ENCODE results near the gene LRIG1. TPM values are rescaled to one million over a fixed set of nuclear protein-coding genes. Genes with fewer than 3 reads are reported as not detected.

LRIG1 gene
- polyA plus RNA-seq, 6 donors from 2014 or later, result 9.8 to 20.7 (median 12.5) TPM

- DNase-seq, result no peak
- Mint-ChIP-seq H3K27me3 (no peaks in the 10 kb centered on the region), H3K4me3 (no peak overlapping the region), H3K9me3 (no peaks in the 10 kb centered on the region), H3K27ac (no peak overlapping the region), H3K4me1 (peaks cover 0 to 7% (median 2%) of the 10 kb centered on the region in 3 donors), H3K36me3 (peaks cover 0 to 7% of the 10 kb centered on the region in 2 donors)
- ATAC-seq (ENCODE audit: low read depth in 2 of 2), result no peak
Measured at GRCh38 chr3:66411961-66412887, 88.6 kb downstream of the LRIG1 start.

- no peak for DNase-seq
- Mint-ChIP-seq H3K4me3 (no peak overlapping the region), H3K4me1 (peaks cover 0 to 7% (median 2%) of the 10 kb centered on the region in 3 donors), H3K36me3 (peaks cover 0 to 7% of the 10 kb centered on the region in 2 donors), H3K27ac (peak overlapping the region in 1 of 6 donors; percentile 87), H3K9me3 (no peaks in the 10 kb centered on the region), H3K27me3 (no peaks in the 10 kb centered on the region)
- no peak for ATAC-seq (ENCODE audit: low read depth in 2 of 2)
Measured at GRCh38 chr3:66411474-66411873, 89.3 kb downstream of the LRIG1 start.

GRCh38 chr3:66410976-66411375 is 89.8 kb downstream of the LRIG1 start:
- peaks cover 0 to 7% (median 2%) of the 10 kb centered on the region in 3 donors for H3K4me1 Mint-ChIP-seq
- H3K4me3 Mint-ChIP-seq, result no peak overlapping the region
- H3K27ac Mint-ChIP-seq, result no peak overlapping the region
- peaks cover 0 to 7% of the 10 kb centered on the region in 2 donors for H3K36me3 Mint-ChIP-seq
- no peaks in the 10 kb centered on the region for H3K27me3 Mint-ChIP-seq
- DNase-seq, result no peak
- no peak for ATAC-seq (ENCODE audit: low read depth in 2 of 2)
- no peaks in the 10 kb centered on the region for H3K9me3 Mint-ChIP-seq

- ATAC-seq (ENCODE audit: low read depth in 2 of 2) (no peak), DNase-seq (no peak)
- Mint-ChIP-seq H3K27ac (peak overlapping the region in 1 of 6 donors; percentile 19), H3K4me3 (no peak overlapping the region), H3K27me3 (no peaks in the 10 kb centered on the region), H3K36me3 (peaks cover 0 to 7% of the 10 kb centered on the region in 2 donors), H3K9me3 (no peaks in the 10 kb centered on the region), H3K4me1 (peaks cover 0 to 7% (median 2%) of the 10 kb centered on the region in 3 donors)
Measured at GRCh38 chr3:66409771-66410754, 90.8 kb downstream of the LRIG1 start.

- Mint-ChIP-seq H3K27ac (peak overlapping the region in 1 of 6 donors; percentile 31), H3K27me3 (no peaks in the 10 kb centered on the region), H3K9me3 (no peaks in the 10 kb centered on the region), H3K4me3 (no peak overlapping the region), H3K4me1 (peaks cover 0 to 7% (median 2%) of the 10 kb centered on the region in 3 donors), H3K36me3 (peaks cover 0 to 7% of the 10 kb centered on the region in 2 donors)
- DNase-seq (peak; percentile 57), ATAC-seq (ENCODE audit: low read depth in 2 of 2) (peak; percentile 83 to 92)
Measured at GRCh38 chr3:66407611-66408218, 93.1 kb downstream of the LRIG1 start.

GRCh38 chr3:66406831-66407610 is 93.8 kb downstream of the LRIG1 start:
- Mint-ChIP-seq H3K36me3 (peaks cover 0 to 7% of the 10 kb centered on the region in 2 donors), H3K9me3 (no peaks in the 10 kb centered on the region), H3K4me3 (no peak overlapping the region), H3K27ac (no peak overlapping the region), H3K4me1 (peaks cover 0 to 7% (median 2%) of the 10 kb centered on the region in 3 donors), H3K27me3 (peaks cover 0 to 2% (median 0%) of the 10 kb centered on the region in 3 donors)
- DNase-seq (no peak), ATAC-seq (ENCODE audit: low read depth in 2 of 2) (no peak)

GRCh38 chr3:66406163-66406562 is 94.7 kb downstream of the LRIG1 start:
- no peak overlapping the region for H3K4me3 Mint-ChIP-seq
- peaks cover 0 to 3% (median 1%) of the 10 kb centered on the region in 3 donors for H3K4me1 Mint-ChIP-seq
- H3K9me3 Mint-ChIP-seq, result no peaks in the 10 kb centered on the region
- no peak overlapping the region for H3K27ac Mint-ChIP-seq
- DNase-seq (no peak), ATAC-seq (ENCODE audit: low read depth in 2 of 2) (no peak)
- H3K27me3 Mint-ChIP-seq, result peaks cover 0 to 5% (median 0%) of the 10 kb centered on the region in 3 donors
- H3K36me3 Mint-ChIP-seq, result peaks cover 0 to under 1% of the 10 kb centered on the region in 2 donors

GRCh38 chr3:66405701-66406091 is 95.1 kb downstream of the LRIG1 start:
- no peaks in the 10 kb centered on the region for H3K9me3 Mint-ChIP-seq
- ATAC-seq (ENCODE audit: low read depth in 2 of 2), result no peak
- peaks cover 0 to 3% (median 3%) of the 10 kb centered on the region in 3 donors for H3K4me1 Mint-ChIP-seq
- H3K4me3 Mint-ChIP-seq, result no peak overlapping the region
- H3K36me3 Mint-ChIP-seq, result no peaks in the 10 kb centered on the region
- no peak for DNase-seq
- H3K27me3 Mint-ChIP-seq, result peaks cover 0 to 5% (median 0%) of the 10 kb centered on the region in 3 donors
- no peak overlapping the region for H3K27ac Mint-ChIP-seq

GRCh38 chr3:66404903-66405700 is 95.7 kb downstream of the LRIG1 start:
- Mint-ChIP-seq H3K27ac (peak overlapping the region in 1 of 6 donors; percentile 63), H3K36me3 (no peaks in the 10 kb centered on the region), H3K27me3 (peaks cover 0 to 5% (median 0%) of the 10 kb centered on the region in 3 donors), H3K4me3 (no peak overlapping the region), H3K9me3 (no peaks in the 10 kb centered on the region), H3K4me1 (peaks cover 0 to 3% (median 3%) of the 10 kb centered on the region in 3 donors)
- DNase-seq, result no peak
- ATAC-seq (ENCODE audit: low read depth in 2 of 2), result no peak

- H3K27me3 Mint-ChIP-seq, result peaks cover 0 to 5% (median 0%) of the 10 kb centered on the region in 3 donors
- no peak overlapping the region for H3K4me3 Mint-ChIP-seq
- H3K9me3 Mint-ChIP-seq, result no peaks in the 10 kb centered on the region
- peak overlapping the region in 1 of 6 donors; percentile 37 for H3K27ac Mint-ChIP-seq
- DNase-seq (no peak), ATAC-seq (ENCODE audit: low read depth in 2 of 2) (no peak)
- peaks cover 0 to 3% (median 3%) of the 10 kb centered on the region in 3 donors for H3K4me1 Mint-ChIP-seq
- no peaks in the 10 kb centered on the region for H3K36me3 Mint-ChIP-seq
Measured at GRCh38 chr3:66404197-66404596, 96.6 kb downstream of the LRIG1 start.

GRCh38 chr3:66403323-66403990 is 97.4 kb downstream of the LRIG1 start:
- H3K27ac Mint-ChIP-seq, result peak overlapping the region in 1 of 6 donors; percentile 92
- no peaks in the 10 kb centered on the region for H3K36me3 Mint-ChIP-seq
- no peak for ATAC-seq (ENCODE audit: low read depth in 2 of 2)
- no peaks in the 10 kb centered on the region for H3K9me3 Mint-ChIP-seq
- H3K4me1 Mint-ChIP-seq, result peaks cover 1 to 3% (median 3%) of the 10 kb centered on the region in 3 donors
- H3K27me3 Mint-ChIP-seq, result peaks cover 0 to 5% (median 0%) of the 10 kb centered on the region in 3 donors
- DNase-seq, result no peak
- H3K4me3 Mint-ChIP-seq, result peak overlapping the region in 1 of 8 donors; percentile 15
